PC-3 (cell line): ENCODE results near the gene CERK. TPM values are rescaled to one million over a fixed set of nuclear protein-coding genes. Genes with fewer than 3 reads are reported as not detected.

Experiments used
- ATAC-seq: fragments of 200-7000 bp; cut with Tn5 transposase; 2 replicates; pipeline ENCODE4 v1.9.1; 2020; ENCODE audit warnings: mild to moderate bottlenecking, moderate library complexity
- BruUV-seq: library from RNA; stranded (reverse); fragments of 400-500 nt; replicated peaks from 2 replicates; lab custom pipeline; 2021; lab: Mats Ljungman, UMichigan
- CTCF ChIA-PET: fragments of 300-600 bp; sonication (Branson Sonifier 250); formaldehyde crosslinking; loops from one replicate; lab custom pipeline; 2022; ENCODE audit warnings: antibody characterized with exemption; lab: Charles Lee
- POLR2A ChIA-PET: fragments of 300-600 bp; sonication (Branson Sonifier 250); formaldehyde crosslinking; loops from one replicate; lab custom pipeline; 2022; ENCODE audit warnings: antibody characterized with exemption; ENCODE audit not compliant: unreplicated experiment; lab: Charles Lee
- DNase-seq: peaks from one replicate; pipeline ENCODE4 v3.0.0-alpha.2; 2015
- H2AFZ ChIP-seq: fragments of 300-600 bp; sonication (generic); 2 replicates; pipeline ENCODE4 v1.6.0; 2016; ENCODE audit warnings: antibody characterized with exemption, low read length
- H3F3A ChIP-seq: fragments of 300-600 bp; sonication (generic); one replicate; pipeline ENCODE4 v1.6.0; 2017; ENCODE audit warnings: antibody characterized with exemption, low read length, control low read depth, mild to moderate bottlenecking; ENCODE audit not compliant: unreplicated experiment
- H3K27ac ChIP-seq: fragments of 300-600 bp; sonication (generic); 2 replicates; pipeline ENCODE4 v1.5.1; 2016; ENCODE audit warnings: mild to moderate bottlenecking, low read length
- H3K27me3 ChIP-seq: fragments of 300-600 bp; sonication (generic); 2 replicates; pipeline ENCODE4 v1.6.1; 2016; ENCODE audit warnings: low read length, mixed read lengths
- H3K36me3 ChIP-seq: fragments of 300-600 bp; sonication (generic); 2 replicates; pipeline ENCODE4 v1.6.1; 2016; ENCODE audit warnings: low read depth, mixed run types, low read length, mixed read lengths
- H3K4me1 ChIP-seq: fragments of 300-600 bp; sonication (generic); 2 replicates; pipeline ENCODE4 v1.5.1; 2016; ENCODE audit warnings: low read length; ENCODE audit not compliant: insufficient read depth
- H3K4me2 ChIP-seq: fragments of 300-600 bp; sonication (generic); 2 replicates; pipeline ENCODE4 v1.6.0; 2016; ENCODE audit warnings: low read length
- H3K4me3 ChIP-seq: fragments of 300-600 bp; sonication (generic); 2 replicates; pipeline ENCODE4 v1.5.1; 2016; ENCODE audit warnings: mild to moderate bottlenecking, low read length, mixed read lengths
- H3K79me2 ChIP-seq: fragments of 300-600 bp; sonication (generic); 2 replicates; pipeline ENCODE4 v1.6.1; 2017; ENCODE audit warnings: low read length, mixed read lengths
- H3K9ac ChIP-seq: fragments of 300-600 bp; sonication (generic); 2 replicates; pipeline ENCODE4 v1.6.0; 2016; ENCODE audit warnings: mild to moderate bottlenecking, low read length
- H3K9me2 ChIP-seq: fragments of 300-600 bp; sonication (generic); replicated peaks from 2 replicates; pipeline ENCODE4 v1.6.1; 2016; ENCODE audit warnings: mixed run types, low read length, mixed read lengths
- H3K9me3 ChIP-seq: fragments of 300-600 bp; sonication (generic); 2 replicates; pipeline ENCODE4 v1.6.1; 2016; ENCODE audit warnings: low read length, mixed read lengths
- H4K20me1 ChIP-seq: fragments of 300-600 bp; sonication (generic); 2 replicates; pipeline ENCODE4 v1.6.1; 2016; ENCODE audit warnings: low read length, mixed read lengths
- EZH2 ChIP-seq: fragments of 300-600 bp; sonication (generic); IDR thresholded peaks from one replicate; pipeline ENCODE4 v1.6.1; 2017; ENCODE audit warnings: antibody characterized with exemption, mild to moderate bottlenecking, low read length; ENCODE audit not compliant: unreplicated experiment
- EZH2phosphoT487 ChIP-seq: fragments of 300-600 bp; sonication (generic); IDR thresholded peaks from 2 replicates; pipeline ENCODE4 v1.6.1; 2018; ENCODE audit warnings: mild to moderate bottlenecking, antibody characterized with exemption, low read length, borderline replicate concordance
- intact Hi-C: fragments of 100-400 bp; cut with micrococcal nuclease; formaldehyde crosslinking; loops from 2 replicates; pipeline ENCODE4 v1.9.0; 2023
- total RNA-seq: library from RNA; depleted of rRNA; stranded (reverse); fragments of >200 nt; gene quantifications from 2 replicates; pipeline ENCODE4 v1.2.3, GENCODE V29; 2014
- TF ChIP-seq, protein P1 (sequence below): fragments of 300-600 bp; sonication (generic); conservative IDR thresholded peaks from 2 replicates; pipeline ENCODE4 v1.5.1; 2017; ENCODE audit warnings: antibody characterized with exemption, low read depth, mild to moderate bottlenecking, low read length

The CERK gene
- total RNA-seq, 1 experiment from 2014 or later: 21.6 TPM

DNA sequence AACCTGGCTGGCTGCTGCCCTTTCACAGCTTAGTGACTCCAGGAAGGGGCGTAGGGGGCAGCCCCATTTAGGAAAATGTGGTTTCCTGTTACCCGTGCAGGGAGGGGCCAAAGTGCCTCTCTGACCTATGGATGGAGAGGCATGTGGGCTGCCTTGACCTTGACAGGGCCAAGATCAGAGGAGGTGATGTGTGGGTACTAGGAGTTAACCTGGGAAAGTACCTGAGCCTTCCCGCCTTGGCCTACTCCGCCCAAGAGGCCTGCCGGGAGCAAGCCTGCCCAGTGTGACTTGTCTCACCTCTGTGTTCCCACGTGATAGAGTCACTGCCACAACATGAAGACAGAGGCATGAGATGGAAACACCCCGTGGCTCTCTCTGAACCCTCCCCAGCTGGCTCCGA is 84.5 kb downstream of the CERK start:
- no TSS peak for BruUV-seq
- Histone ChIP-seq H3K79me2 (no peaks in the 10 kb centered on the region), H3K27me3 (no peaks in the 10 kb centered on the region), H3K9me2 (no peaks in the 10 kb centered on the region), H3K9ac (no peak overlapping the region), H3F3A (no peaks in the 10 kb centered on the region), H2AFZ (no peak overlapping the region), H3K4me2 (no peak overlapping the region), H3K4me1 (peaks cover 22% of the 10 kb centered on the region), H3K9me3 (no peaks in the 10 kb centered on the region), H3K36me3 (no peaks in the 10 kb centered on the region), H3K27ac (no peak overlapping the region), H3K4me3 (no peak overlapping the region), H4K20me1 (no peaks in the 10 kb centered on the region)
- intact Hi-C loops: no loop called here
- POLR2A ChIA-PET: no interaction called here
- TF ChIP-seq EZH2phosphoT487 (no peak), EZH2 (no peak)
- TF ChIP-seq, protein P1, sequence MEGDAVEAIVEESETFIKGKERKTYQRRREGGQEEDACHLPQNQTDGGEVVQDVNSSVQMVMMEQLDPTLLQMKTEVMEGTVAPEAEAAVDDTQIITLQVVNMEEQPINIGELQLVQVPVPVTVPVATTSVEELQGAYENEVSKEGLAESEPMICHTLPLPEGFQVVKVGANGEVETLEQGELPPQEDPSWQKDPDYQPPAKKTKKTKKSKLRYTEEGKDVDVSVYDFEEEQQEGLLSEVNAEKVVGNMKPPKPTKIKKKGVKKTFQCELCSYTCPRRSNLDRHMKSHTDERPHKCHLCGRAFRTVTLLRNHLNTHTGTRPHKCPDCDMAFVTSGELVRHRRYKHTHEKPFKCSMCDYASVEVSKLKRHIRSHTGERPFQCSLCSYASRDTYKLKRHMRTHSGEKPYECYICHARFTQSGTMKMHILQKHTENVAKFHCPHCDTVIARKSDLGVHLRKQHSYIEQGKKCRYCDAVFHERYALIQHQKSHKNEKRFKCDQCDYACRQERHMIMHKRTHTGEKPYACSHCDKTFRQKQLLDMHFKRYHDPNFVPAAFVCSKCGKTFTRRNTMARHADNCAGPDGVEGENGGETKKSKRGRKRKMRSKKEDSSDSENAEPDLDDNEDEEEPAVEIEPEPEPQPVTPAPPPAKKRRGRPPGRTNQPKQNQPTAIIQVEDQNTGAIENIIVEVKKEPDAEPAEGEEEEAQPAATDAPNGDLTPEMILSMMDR: no peak
- CTCF ChIA-PET: no interaction called here
- ATAC-seq (no peak), DNase-seq (no peak)

DNA sequence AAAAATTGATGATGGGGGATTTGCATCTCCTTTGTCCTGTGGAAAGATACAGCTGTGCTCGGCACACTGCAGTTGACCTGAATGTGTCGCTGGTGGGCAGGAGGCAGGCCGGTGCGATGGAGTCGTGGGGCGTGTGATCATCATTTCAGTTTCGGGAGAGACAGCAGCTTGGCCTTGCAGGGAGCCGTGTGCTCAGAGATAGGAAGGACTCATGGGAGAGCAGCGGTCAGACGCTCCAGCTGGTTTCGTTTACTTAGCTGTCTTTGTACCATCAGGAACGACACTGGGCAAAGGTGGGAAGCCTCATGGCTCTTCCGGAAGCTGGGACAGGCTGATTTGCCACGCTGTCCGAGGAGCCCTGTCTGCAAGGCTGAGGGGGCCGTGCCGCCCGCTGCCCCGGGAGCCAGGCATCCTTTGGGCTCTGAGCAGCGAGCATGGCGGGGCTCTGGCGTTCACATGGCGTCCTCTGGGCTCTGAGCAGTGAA is 85.2 kb downstream of the CERK start:
- ChIA-PET POLR2A (no interaction called here), CTCF (no interaction called here)
- no TSS peak for BruUV-seq
- peaks cover 16% of the 10 kb centered on the region for H3K4me1 ChIP-seq
- H2AFZ ChIP-seq: no peak overlapping the region
- DNase-seq (no peak), ATAC-seq (no peak)
- no peaks in the 10 kb centered on the region for H3K79me2 ChIP-seq
- TF ChIP-seq, protein P1: no peak
- TF ChIP-seq EZH2 (no peak), EZH2phosphoT487 (no peak)
- no peaks in the 10 kb centered on the region for H3K27me3 ChIP-seq
- H3K4me2 ChIP-seq: no peak overlapping the region
- H4K20me1 ChIP-seq: no peaks in the 10 kb centered on the region
- H3K9me3 ChIP-seq: no peaks in the 10 kb centered on the region
- H3K36me3 ChIP-seq: no peaks in the 10 kb centered on the region
- no peaks in the 10 kb centered on the region for H3K9me2 ChIP-seq
- H3K9ac ChIP-seq: no peak overlapping the region
- H3K27ac ChIP-seq: no peak overlapping the region
- intact Hi-C loops: no loop called here
- H3K4me3 ChIP-seq: no peak overlapping the region
- H3F3A ChIP-seq: no peaks in the 10 kb centered on the region

DNA sequence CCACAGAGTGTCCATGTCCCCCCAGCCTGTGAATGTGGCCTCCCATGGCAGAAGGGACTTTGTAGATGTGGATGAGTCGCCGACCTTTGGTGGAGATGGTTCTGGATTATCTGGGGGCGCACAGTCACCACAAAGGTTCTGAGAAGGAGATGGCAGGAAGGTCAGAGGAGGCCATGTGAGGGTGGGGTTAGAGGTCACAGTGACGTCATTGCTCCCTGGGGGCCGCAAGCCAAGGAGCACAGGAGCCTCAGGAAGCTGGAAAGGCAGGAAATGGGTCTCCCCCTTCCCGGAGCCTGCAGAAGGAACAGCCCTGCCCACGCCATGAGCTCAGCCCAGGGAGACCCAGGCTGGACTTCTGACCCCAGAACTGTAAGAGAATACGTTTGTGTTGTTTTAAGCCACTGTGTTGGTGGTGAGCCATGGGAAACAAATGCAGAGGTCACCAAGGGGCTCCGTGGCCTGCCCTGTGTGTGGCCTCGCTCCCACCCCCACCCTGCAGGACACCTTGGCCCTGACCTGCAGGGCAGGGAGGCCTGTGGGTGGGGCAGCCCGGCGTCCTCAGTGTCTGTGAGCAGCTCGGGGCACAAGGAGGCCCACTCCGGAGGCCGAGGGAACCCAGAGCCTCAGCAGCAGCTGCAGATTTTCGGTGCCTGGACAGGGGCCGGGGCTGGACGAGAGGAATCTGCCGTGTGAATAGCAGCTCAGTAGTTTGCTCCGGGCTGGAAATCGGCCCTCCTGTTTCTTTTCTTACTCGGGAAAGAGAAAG is 85.8 kb downstream of the CERK start:
- no peak overlapping the region for H2AFZ ChIP-seq
- ChIA-PET CTCF (no interaction called here), POLR2A (no interaction called here)
- TF ChIP-seq, protein P1: no peak
- no peak for TF ChIP-seq EZH2phosphoT487
- TF ChIP-seq EZH2: no peak
- no peaks in the 10 kb centered on the region for H3K9me2 ChIP-seq
- no peaks in the 10 kb centered on the region for H3K9me3 ChIP-seq
- DNase-seq: no peak
- no peaks in the 10 kb centered on the region for H3K36me3 ChIP-seq
- no peak overlapping the region for H3K4me2 ChIP-seq
- H4K20me1 ChIP-seq: no peaks in the 10 kb centered on the region
- H3K4me1 ChIP-seq: peaks cover 15% of the 10 kb centered on the region
- no peak overlapping the region for H3K9ac ChIP-seq
- no peak for ATAC-seq
- no TSS peak for BruUV-seq
- no peaks in the 10 kb centered on the region for H3F3A ChIP-seq
- H3K27me3 ChIP-seq: no peaks in the 10 kb centered on the region
- intact Hi-C loops: no loop called here
- H3K79me2 ChIP-seq: no peaks in the 10 kb centered on the region
- no peak overlapping the region for H3K27ac ChIP-seq
- no peak overlapping the region for H3K4me3 ChIP-seq
